ENCODE measurements around the gene CHM. TPM values are rescaled to one million over a fixed set of nuclear protein-coding genes. Genes with fewer than 3 reads are reported as not detected.
"Not testable (repeated sequence)": the region's sequence is repeated elsewhere in the genome, so short reads cannot be mapped to it uniquely, and the experiment has no call there.

CHM gene
- total RNA-seq, 1 donor from 2014 or later, result 12.5 TPM

DNA sequence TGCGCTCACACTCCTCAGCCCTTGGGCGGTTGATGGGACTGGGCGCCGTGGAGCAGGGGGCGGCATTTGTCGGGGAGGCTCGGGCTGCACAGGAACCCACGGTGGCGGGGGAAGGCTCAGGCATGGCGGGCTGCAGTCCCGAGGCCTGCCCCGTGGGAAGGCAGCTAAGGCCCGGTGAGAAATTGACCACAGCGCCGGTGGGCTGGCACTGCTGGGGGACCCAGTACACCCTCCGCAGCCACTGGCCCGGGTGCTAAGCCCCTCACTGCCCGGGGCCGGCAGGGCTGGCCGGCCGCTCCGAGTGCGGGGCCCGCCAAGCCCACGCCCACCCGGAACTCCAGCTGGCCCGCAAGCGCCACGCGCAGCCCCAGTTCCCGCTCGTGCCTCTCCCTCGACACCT is 75.0 kb downstream of the CHM start:
- not testable (repeated sequence) for H3K27ac ChIP-seq (ENCODE audit: low read depth, low read length); H3K36me3 ChIP-seq (ENCODE audit: control insufficient read depth in 3 of 3, insufficient read depth in 3 of 3, low read length in 3 of 3); H3K4me3 ChIP-seq (ENCODE audit: low read length in 3 of 3); H3K27me3 ChIP-seq (ENCODE audit: control insufficient read depth in 3 of 3, insufficient read depth in 3 of 3, low read length in 3 of 3); H3K9me3 ChIP-seq (ENCODE audit: control insufficient read depth in 3 of 3, low read length in 3 of 3); H3K9ac ChIP-seq (ENCODE audit: low read depth in 1 of 3, low read length in 3 of 3); H3K4me1 ChIP-seq (ENCODE audit: control insufficient read depth in 3 of 3, insufficient read depth in 3 of 3, low read length in 3 of 3)

DNA sequence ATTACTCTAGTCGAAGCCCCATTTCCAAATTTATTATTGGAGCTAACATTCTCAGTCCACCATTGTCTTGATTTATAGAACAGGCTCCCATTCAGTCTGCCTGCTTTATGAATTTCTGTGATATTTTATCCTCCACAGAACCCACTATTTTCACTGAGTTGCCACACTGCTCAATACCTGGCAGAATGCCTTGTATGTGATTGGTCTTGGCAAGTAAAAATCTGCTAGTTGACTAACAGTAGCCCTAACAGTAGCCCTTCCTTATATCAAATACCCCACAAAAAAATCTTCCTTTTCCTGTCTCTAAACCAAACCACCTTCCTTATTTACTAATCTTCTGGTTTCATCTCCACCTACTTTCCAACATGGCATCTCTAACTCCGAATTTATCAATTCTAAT is 82.6 kb downstream of the CHM start:
- Histone ChIP-seq H3K9ac (ENCODE audit: low read depth in 1 of 3, low read length in 3 of 3) (no peak overlapping the region), H3K4me3 (ENCODE audit: low read length in 3 of 3) (no peak overlapping the region), H3K27me3 (ENCODE audit: control insufficient read depth in 3 of 3, insufficient read depth in 3 of 3, low read length in 3 of 3) (no peaks in the 10 kb centered on the region), H3K27ac (ENCODE audit: low read depth, low read length) (no peak overlapping the region), H3K36me3 (ENCODE audit: control insufficient read depth in 3 of 3, insufficient read depth in 3 of 3, low read length in 3 of 3) (no peaks in the 10 kb centered on the region), H3K9me3 (ENCODE audit: control insufficient read depth in 3 of 3, low read length in 3 of 3) (no peaks in the 10 kb centered on the region), H3K4me1 (ENCODE audit: control insufficient read depth in 3 of 3, insufficient read depth in 3 of 3, low read length in 3 of 3) (no peaks in the 10 kb centered on the region)

DNA sequence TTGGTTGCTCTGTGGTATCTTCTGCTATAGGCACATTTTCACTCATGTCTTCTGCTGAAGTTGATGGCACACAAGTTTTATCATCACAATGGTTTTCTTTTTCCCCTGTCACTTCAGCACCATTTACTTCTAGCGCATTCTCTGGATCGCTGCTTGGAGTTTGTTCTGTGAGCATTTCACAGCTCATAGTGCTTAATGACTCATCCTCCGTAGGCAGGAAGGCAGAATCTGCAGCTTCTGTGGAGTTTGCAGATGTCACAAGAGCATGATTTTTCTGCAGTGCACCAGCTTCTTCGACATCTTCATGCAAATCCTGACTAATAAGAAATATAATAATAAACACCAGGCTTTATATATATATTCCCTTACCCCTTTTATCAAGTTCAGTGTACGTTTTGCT is 83.6 kb downstream of the CHM start:
- Histone ChIP-seq H3K4me3 (ENCODE audit: low read length in 3 of 3) (no peak overlapping the region), H3K36me3 (ENCODE audit: control insufficient read depth in 3 of 3, insufficient read depth in 3 of 3, low read length in 3 of 3) (no peaks in the 10 kb centered on the region), H3K9ac (ENCODE audit: low read depth in 1 of 3, low read length in 3 of 3) (no peak overlapping the region), H3K9me3 (ENCODE audit: control insufficient read depth in 3 of 3, low read length in 3 of 3) (no peaks in the 10 kb centered on the region), H3K27ac (ENCODE audit: low read depth, low read length) (no peak overlapping the region), H3K4me1 (ENCODE audit: control insufficient read depth in 3 of 3, insufficient read depth in 3 of 3, low read length in 3 of 3) (no peaks in the 10 kb centered on the region), H3K27me3 (ENCODE audit: control insufficient read depth in 3 of 3, insufficient read depth in 3 of 3, low read length in 3 of 3) (no peaks in the 10 kb centered on the region)

DNA sequence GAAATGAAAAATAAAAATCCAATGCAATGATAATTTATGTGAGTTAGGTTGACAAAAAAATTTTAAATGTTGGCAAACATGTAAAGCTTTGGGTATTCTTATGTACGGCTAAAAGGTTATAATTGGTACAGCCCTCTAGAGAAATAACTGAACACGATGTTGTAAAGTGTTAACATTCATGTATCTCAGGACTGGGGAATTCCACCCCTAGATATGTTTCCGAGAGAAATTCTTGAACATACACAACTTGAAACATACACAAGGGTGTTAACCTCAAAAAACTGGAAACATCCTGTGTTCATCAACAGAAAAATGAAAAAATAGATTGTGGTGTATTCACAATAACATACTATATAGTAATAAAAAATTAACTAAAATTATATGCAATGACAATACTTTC is 91.8 kb downstream of the CHM start:
- H3K4me3 ChIP-seq (ENCODE audit: low read length in 3 of 3), result no peak overlapping the region
- no peaks in the 10 kb centered on the region for H3K9me3 ChIP-seq (ENCODE audit: control insufficient read depth in 3 of 3, low read length in 3 of 3)
- peaks cover 4 to 10% (median 6%) of the 10 kb centered on the region in 3 donors for H3K36me3 ChIP-seq (ENCODE audit: control insufficient read depth in 3 of 3, insufficient read depth in 3 of 3, low read length in 3 of 3)
- H3K4me1 ChIP-seq (ENCODE audit: control insufficient read depth in 3 of 3, insufficient read depth in 3 of 3, low read length in 3 of 3), result no peaks in the 10 kb centered on the region
- no peak overlapping the region for H3K27ac ChIP-seq (ENCODE audit: low read depth, low read length)
- no peak overlapping the region for H3K9ac ChIP-seq (ENCODE audit: low read depth in 1 of 3, low read length in 3 of 3)
- no peaks in the 10 kb centered on the region for H3K27me3 ChIP-seq (ENCODE audit: control insufficient read depth in 3 of 3, insufficient read depth in 3 of 3, low read length in 3 of 3)

- not testable (repeated sequence) for H3K9ac ChIP-seq (ENCODE audit: low read depth in 1 of 3, low read length in 3 of 3); H3K4me1 ChIP-seq (ENCODE audit: control insufficient read depth in 3 of 3, insufficient read depth in 3 of 3, low read length in 3 of 3); H3K27ac ChIP-seq (ENCODE audit: low read depth, low read length); H3K4me3 ChIP-seq (ENCODE audit: low read length in 3 of 3); H3K36me3 ChIP-seq (ENCODE audit: control insufficient read depth in 3 of 3, insufficient read depth in 3 of 3, low read length in 3 of 3); H3K27me3 ChIP-seq (ENCODE audit: control insufficient read depth in 3 of 3, insufficient read depth in 3 of 3, low read length in 3 of 3); H3K9me3 ChIP-seq (ENCODE audit: control insufficient read depth in 3 of 3, low read length in 3 of 3)
Measured at GRCh38 chrX:85944751-85945150, 102.6 kb downstream of the CHM start.

DNA sequence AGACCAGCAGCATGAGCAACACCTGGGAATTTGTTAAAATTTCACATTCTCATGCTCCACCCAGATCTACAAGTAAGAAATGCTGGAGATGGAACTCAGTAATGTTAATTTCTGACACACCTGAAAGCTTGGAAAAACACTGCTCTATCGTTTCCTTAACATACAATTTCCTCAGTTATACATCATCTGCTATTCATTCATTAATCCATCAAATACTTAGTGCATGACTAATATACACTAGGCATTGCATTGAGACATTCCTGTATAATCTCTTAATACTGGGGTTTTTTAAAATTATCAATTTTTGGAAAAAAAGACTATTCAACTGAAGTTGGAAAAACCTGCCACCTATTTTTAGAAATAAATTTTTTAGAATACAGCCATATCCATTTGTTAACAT is 106.1 kb downstream of the CHM start:
- Histone ChIP-seq H3K9me3 (ENCODE audit: control insufficient read depth in 3 of 3, low read length in 3 of 3) (no peaks in the 10 kb centered on the region), H3K4me3 (ENCODE audit: low read length in 3 of 3) (no peak overlapping the region), H3K4me1 (ENCODE audit: control insufficient read depth in 3 of 3, insufficient read depth in 3 of 3, low read length in 3 of 3) (no peaks in the 10 kb centered on the region), H3K27ac (ENCODE audit: low read depth, low read length) (no peak overlapping the region), H3K27me3 (ENCODE audit: control insufficient read depth in 3 of 3, insufficient read depth in 3 of 3, low read length in 3 of 3) (no peaks in the 10 kb centered on the region), H3K9ac (ENCODE audit: low read depth in 1 of 3, low read length in 3 of 3) (no peak overlapping the region), H3K36me3 (ENCODE audit: control insufficient read depth in 3 of 3, insufficient read depth in 3 of 3, low read length in 3 of 3) (peaks cover 0 to 1% (median under 1%) of the 10 kb centered on the region in 3 donors)

DNA sequence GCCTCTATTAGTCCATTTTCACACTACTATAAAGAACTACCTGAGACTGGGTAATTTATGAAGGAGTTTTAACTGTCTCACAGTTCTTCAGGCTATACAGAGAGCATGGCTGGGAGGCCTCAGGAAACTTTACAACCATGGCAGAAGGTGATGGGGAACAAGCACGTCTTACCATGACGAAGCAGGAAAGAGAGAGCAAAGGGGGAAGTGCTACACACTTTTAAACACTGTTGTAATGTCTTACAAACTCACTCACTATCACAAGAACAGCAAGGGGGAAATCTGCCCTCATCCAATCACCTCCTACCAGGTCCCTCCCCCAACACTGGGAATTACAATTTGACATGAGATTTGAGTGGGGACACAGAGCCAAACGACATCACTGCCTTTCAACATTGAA is 107.4 kb downstream of the CHM start:
- not testable (repeated sequence) for H3K27me3 ChIP-seq (ENCODE audit: control insufficient read depth in 3 of 3, insufficient read depth in 3 of 3, low read length in 3 of 3); H3K9me3 ChIP-seq (ENCODE audit: control insufficient read depth in 3 of 3, low read length in 3 of 3); H3K36me3 ChIP-seq (ENCODE audit: control insufficient read depth in 3 of 3, insufficient read depth in 3 of 3, low read length in 3 of 3); H3K27ac ChIP-seq (ENCODE audit: low read depth, low read length); H3K4me3 ChIP-seq (ENCODE audit: low read length in 3 of 3); H3K9ac ChIP-seq (ENCODE audit: low read depth in 1 of 3, low read length in 3 of 3); H3K4me1 ChIP-seq (ENCODE audit: control insufficient read depth in 3 of 3, insufficient read depth in 3 of 3, low read length in 3 of 3)

DNA sequence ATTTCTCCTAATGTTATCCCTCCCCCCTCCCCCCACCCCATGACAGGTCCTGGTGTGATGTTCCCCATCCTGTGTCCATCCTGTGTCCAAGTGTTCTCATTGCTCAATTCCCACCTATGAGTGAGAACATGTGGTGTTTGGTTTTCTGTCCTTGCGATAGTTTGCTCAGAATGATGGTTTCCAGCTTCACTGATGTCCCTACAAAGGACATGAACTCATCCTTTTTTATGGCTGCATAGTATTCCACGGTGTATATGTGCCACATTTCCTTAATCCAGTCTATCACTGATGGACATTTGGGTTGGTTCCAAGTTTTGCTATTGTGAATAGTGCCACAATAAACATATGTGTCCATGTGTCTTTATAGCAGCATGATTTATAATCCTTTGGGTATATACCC is 113.0 kb downstream of the CHM start:
- not testable (repeated sequence) for H3K36me3 ChIP-seq (ENCODE audit: control insufficient read depth in 3 of 3, insufficient read depth in 3 of 3, low read length in 3 of 3); H3K9ac ChIP-seq (ENCODE audit: low read depth in 1 of 3, low read length in 3 of 3); H3K4me3 ChIP-seq (ENCODE audit: low read length in 3 of 3); H3K4me1 ChIP-seq (ENCODE audit: control insufficient read depth in 3 of 3, insufficient read depth in 3 of 3, low read length in 3 of 3); H3K27me3 ChIP-seq (ENCODE audit: control insufficient read depth in 3 of 3, insufficient read depth in 3 of 3, low read length in 3 of 3); H3K9me3 ChIP-seq (ENCODE audit: control insufficient read depth in 3 of 3, low read length in 3 of 3); H3K27ac ChIP-seq (ENCODE audit: low read depth, low read length)

DNA sequence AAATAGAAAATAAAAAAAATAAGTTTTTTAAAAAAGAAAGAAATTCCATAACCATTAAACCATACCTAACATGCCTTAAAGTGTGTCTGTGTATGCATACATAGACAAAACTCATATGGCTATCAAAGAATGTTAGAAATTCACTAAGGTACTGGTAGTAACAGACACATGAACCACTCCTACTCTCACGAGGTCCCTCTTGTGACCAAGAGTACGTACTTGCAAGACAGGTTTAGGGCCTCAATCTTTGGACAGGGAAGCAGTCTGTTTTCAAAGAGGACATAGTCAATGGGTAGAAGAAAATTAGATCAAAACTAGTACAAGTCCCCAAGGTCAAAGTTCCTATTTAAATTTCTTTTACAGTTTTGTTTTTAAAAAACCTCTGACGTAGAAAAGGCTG is 117.3 kb downstream of the CHM start:
- Histone ChIP-seq H3K4me1 (ENCODE audit: control insufficient read depth in 3 of 3, insufficient read depth in 3 of 3, low read length in 3 of 3) (peaks cover 0 to 2% (median 0%) of the 10 kb centered on the region in 3 donors), H3K4me3 (ENCODE audit: low read length in 3 of 3) (no peak overlapping the region), H3K9me3 (ENCODE audit: control insufficient read depth in 3 of 3, low read length in 3 of 3) (no peaks in the 10 kb centered on the region), H3K27me3 (ENCODE audit: control insufficient read depth in 3 of 3, insufficient read depth in 3 of 3, low read length in 3 of 3) (no peaks in the 10 kb centered on the region), H3K9ac (ENCODE audit: low read depth in 1 of 3, low read length in 3 of 3) (no peak overlapping the region), H3K27ac (ENCODE audit: low read depth, low read length) (no peak overlapping the region), H3K36me3 (ENCODE audit: control insufficient read depth in 3 of 3, insufficient read depth in 3 of 3, low read length in 3 of 3) (no peaks in the 10 kb centered on the region)

- peaks cover 0 to 2% (median 0%) of the 10 kb centered on the region in 3 donors for H3K4me1 ChIP-seq (ENCODE audit: control insufficient read depth in 3 of 3, insufficient read depth in 3 of 3, low read length in 3 of 3)
- no peak overlapping the region for H3K9ac ChIP-seq (ENCODE audit: low read depth in 1 of 3, low read length in 3 of 3)
- H3K27me3 ChIP-seq (ENCODE audit: control insufficient read depth in 3 of 3, insufficient read depth in 3 of 3, low read length in 3 of 3), result no peaks in the 10 kb centered on the region
- no peaks in the 10 kb centered on the region for H3K9me3 ChIP-seq (ENCODE audit: control insufficient read depth in 3 of 3, low read length in 3 of 3)
- no peaks in the 10 kb centered on the region for H3K36me3 ChIP-seq (ENCODE audit: control insufficient read depth in 3 of 3, insufficient read depth in 3 of 3, low read length in 3 of 3)
- H3K27ac ChIP-seq (ENCODE audit: low read depth, low read length), result no peak overlapping the region
- no peak overlapping the region for H3K4me3 ChIP-seq (ENCODE audit: low read length in 3 of 3)
Measured at GRCh38 chrX:85928606-85929005, 118.8 kb downstream of the CHM start.

DNA sequence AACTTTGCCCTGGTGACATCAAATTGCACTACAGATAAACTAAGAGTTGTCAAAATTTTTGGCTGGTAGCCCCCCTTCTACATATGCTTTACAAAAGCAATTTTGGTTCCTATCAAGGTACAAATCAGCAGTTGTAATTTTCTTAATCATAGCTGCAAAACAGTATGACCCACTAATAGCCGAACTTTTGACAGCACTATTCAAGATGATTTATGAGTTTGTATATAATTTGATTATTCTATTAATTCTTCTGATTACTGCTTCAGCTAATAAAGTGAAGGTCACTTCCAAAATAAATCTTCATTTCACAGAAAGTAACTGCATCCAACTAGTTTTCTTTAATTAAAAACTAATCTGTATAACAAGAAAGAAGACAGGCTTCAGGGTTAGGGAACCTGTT is 119.6 kb downstream of the CHM start:
- Histone ChIP-seq H3K9me3 (ENCODE audit: control insufficient read depth in 3 of 3, low read length in 3 of 3) (no peaks in the 10 kb centered on the region), H3K27me3 (ENCODE audit: control insufficient read depth in 3 of 3, insufficient read depth in 3 of 3, low read length in 3 of 3) (no peaks in the 10 kb centered on the region), H3K9ac (ENCODE audit: low read depth in 1 of 3, low read length in 3 of 3) (no peak overlapping the region), H3K4me3 (ENCODE audit: low read length in 3 of 3) (no peak overlapping the region), H3K36me3 (ENCODE audit: control insufficient read depth in 3 of 3, insufficient read depth in 3 of 3, low read length in 3 of 3) (no peaks in the 10 kb centered on the region), H3K27ac (ENCODE audit: low read depth, low read length) (no peak overlapping the region), H3K4me1 (ENCODE audit: control insufficient read depth in 3 of 3, insufficient read depth in 3 of 3, low read length in 3 of 3) (peaks cover 0 to 2% (median 0%) of the 10 kb centered on the region in 3 donors)
